Endothelial cell of umbilical vein (primary cell): ENCODE results near the gene RIMBP2. TPM values are rescaled to one million over a fixed set of nuclear protein-coding genes. Genes with fewer than 3 reads are reported as not detected.

ENCODE experiments used
- BruUV-seq: library from RNA; stranded (reverse); fragments of 400-500 nt; replicated peaks from 2 replicates; lab custom pipeline; 2021; lab: Mats Ljungman, UMichigan
- CTCF ChIA-PET: fragments of 300-600, 350-600 bp; sonication (Branson Sonifier 250); formaldehyde crosslinking; loops from one replicate; lab custom pipeline; 2021; ENCODE audit warnings: antibody characterized with exemption, inconsistent platforms; lab: Charles Lee
- POLR2A ChIA-PET: fragments of 300-600, 350-600 bp; sonication (Branson Sonifier 250); formaldehyde crosslinking; loops from one replicate; lab custom pipeline; 2021; ENCODE audit warnings: antibody characterized with exemption, inconsistent platforms; lab: Charles Lee
- DNase-seq: peaks from one replicate; pipeline ENCODE4 v3.0.0-alpha.2; 2011; ENCODE audit warnings: low read depth, low spot score
- FAIRE-seq: peaks from 2 replicates; lab custom pipeline; 2011; peaks lifted over from hg19 to GRCh38; lab: Jason Lieb, UNC
- H2AFZ ChIP-seq: 2 replicates; pipeline ENCODE4 v1.6.0; 2012; ENCODE audit warnings: low read depth, low read length, control low read depth, inconsistent platforms
- H3K27ac ChIP-seq: 2 replicates; pipeline ENCODE4 v1.5.1; 2011; ENCODE audit warnings: low read depth, mild to moderate bottlenecking, control low read depth, low read length, moderate library complexity; ENCODE audit not compliant: insufficient read depth
- H3K27me3 ChIP-seq, 2 experiments: 2 replicates each; pipeline versions ENCODE4 v1.6.0 to v1.6.1; 2011; ENCODE audit warnings: low read length in 2 of 2, mixed read lengths in 1 of 2; ENCODE audit not compliant: control insufficient read depth in 2 of 2, insufficient read depth in 2 of 2
- H3K36me3 ChIP-seq, 2 experiments: 2 replicates in 1 of 2; 3 replicates in 1 of 2; pipeline ENCODE4 v1.5.1; 2011; ENCODE audit warnings: low read length in 2 of 2, mild to moderate bottlenecking in 1 of 2, moderate library complexity in 1 of 2; ENCODE audit not compliant: control insufficient read depth in 2 of 2, insufficient read depth in 2 of 2; ENCODE audit errors: extremely low read depth in 1 of 2
- H3K4me1 ChIP-seq: 3 replicates; pipeline ENCODE4 v1.5.1; 2011; ENCODE audit warnings: mild to moderate bottlenecking, low read length; ENCODE audit not compliant: control insufficient read depth, insufficient read depth; ENCODE audit errors: extremely low read depth
- H3K4me2 ChIP-seq: 2 replicates; pipeline ENCODE4 v1.6.1; 2011; ENCODE audit warnings: low read length, control low read depth, mixed read lengths; ENCODE audit not compliant: insufficient read depth
- H3K4me3 ChIP-seq, 3 experiments: fragments of 200-600 bp in 1 of 3; sonication (generic), shearing (Covaris generic) in 1 of 3; replicated peaks in 1 of 3; 2 replicates each; pipeline ENCODE4 v1.5.1; 2011 to 2016; ENCODE audit warnings: control low read depth in 3 of 3, low read length in 3 of 3, mild to moderate bottlenecking in 2 of 3, inconsistent platforms in 1 of 3, low read depth in 1 of 3, moderate library complexity in 1 of 3; ENCODE audit not compliant: insufficient read depth in 1 of 3
- H3K79me2 ChIP-seq: 2 replicates; pipeline ENCODE4 v1.6.0; 2012; ENCODE audit warnings: low read length, inconsistent platforms; ENCODE audit not compliant: control insufficient read depth, insufficient read depth
- H3K9ac ChIP-seq: replicated peaks from 2 replicates; pipeline ENCODE3; 2011; ENCODE audit warnings: low read length, control low read depth; ENCODE audit not compliant: insufficient read depth; ENCODE audit errors: extremely low read depth
- H3K9me1 ChIP-seq: replicated peaks from 3 replicates; pipeline ENCODE4 v1.6.0; 2011; ENCODE audit warnings: mild to moderate bottlenecking, low read length; ENCODE audit not compliant: control insufficient read depth, insufficient read depth; ENCODE audit errors: extremely low read depth
- H3K9me3 ChIP-seq: replicated peaks from 2 replicates; pipeline ENCODE4 v1.5.1; 2012; ENCODE audit warnings: low read length, inconsistent platforms; ENCODE audit not compliant: control insufficient read depth, insufficient read depth
- H4K20me1 ChIP-seq: replicated peaks from 2 replicates; pipeline ENCODE3; 2011; ENCODE audit warnings: mild to moderate bottlenecking, low read length; ENCODE audit not compliant: control insufficient read depth, insufficient read depth; ENCODE audit errors: extremely low read depth
- CTCF ChIP-seq, 2 donors: IDR thresholded peaks; 1 replicate in 1 of 2; 2 replicates in 1 of 2; pipeline ENCODE4 v1.5.1; 2011; ENCODE audit warnings: low read length in 2 of 2, mild to moderate bottlenecking in 2 of 2, moderate library complexity in 2 of 2, control low read depth in 1 of 2, inconsistent platforms in 1 of 2, low read depth in 1 of 2; ENCODE audit not compliant: insufficient read depth in 1 of 2; ENCODE audit errors: extremely low read depth in 1 of 2
- EZH2 ChIP-seq: IDR thresholded peaks from 2 replicates; pipeline ENCODE4 v1.6.1; 2012; ENCODE audit warnings: borderline replicate concordance, low read depth, mild to moderate bottlenecking, moderate library complexity, low read length, inconsistent platforms; ENCODE audit not compliant: severe bottlenecking
- FOS ChIP-seq: IDR thresholded peaks from 2 replicates; pipeline ENCODE4 v1.6.1; 2011; ENCODE audit warnings: mild to moderate bottlenecking, low read length, moderate library complexity, borderline replicate concordance; ENCODE audit not compliant: insufficient read depth
- GATA2 ChIP-seq: IDR thresholded peaks from 2 replicates; pipeline ENCODE4 v1.7.0; 2011; ENCODE audit warnings: low read depth, mild to moderate bottlenecking, moderate library complexity, mixed read lengths, low read length; ENCODE audit not compliant: insufficient read length, insufficient read depth
- JUN ChIP-seq: IDR thresholded peaks from 2 replicates; pipeline ENCODE4 v1.6.1; 2011; ENCODE audit warnings: borderline replicate concordance, low read depth; ENCODE audit not compliant: insufficient read length, insufficient read depth
- MYC ChIP-seq: IDR thresholded peaks from one replicate; pipeline ENCODE4 v1.6.1; 2011; ENCODE audit warnings: mild to moderate bottlenecking, low read depth, low read length
- POLR2A ChIP-seq: IDR thresholded peaks from 2 replicates; pipeline ENCODE4 v1.6.1; 2012; ENCODE audit warnings: low read depth, mild to moderate bottlenecking, control low read depth, low read length
- POLR2AphosphoS5 ChIP-seq: IDR thresholded peaks from 2 replicates; pipeline ENCODE4 v1.6.1; 2012; ENCODE audit warnings: low read depth, mild to moderate bottlenecking, control low read depth, low read length, moderate library complexity; ENCODE audit not compliant: insufficient read depth
- dilution Hi-C: fragments of 300-500 bp; cut with MboI; formaldehyde crosslinking; loops from one replicate; pipeline ENCODE4 v1.15.0; 2019; ENCODE audit warnings: low sequenced_read_pairs; ENCODE audit not compliant: extremely low pct_ligation_motif_present
- intact Hi-C: fragments of 100-400 bp; cut with micrococcal nuclease; formaldehyde crosslinking; loops from one replicate; pipeline ENCODE4 v1.10.0; 2022
- polyA plus RNA-seq, 4 experiments: library from polyadenylated mRNA; depleted of rRNA in 3 of 4; stranded (reverse) in 3 of 4; unstranded in 1 of 4; fragments of >200 nt; gene quantifications; 2 replicates each; pipeline versions ENCODE4 v1.2.1 to v1.2.3, GENCODE V29; 2011 to 2012; ENCODE audit warnings: missing spikeins in 1 of 4
- total RNA-seq: library from RNA; stranded (reverse); gene quantifications from 2 replicates; pipeline ENCODE4 v1.2.3, GENCODE V29; 2021
- TF ChIP-seq, protein P1 (sequence below): IDR thresholded peaks from 2 replicates; pipeline ENCODE4 v1.6.1; 2011; ENCODE audit not compliant: insufficient read depth, insufficient read length

Gene RIMBP2
- total and polyA plus RNA-seq, 2 donors (not counting 3 experiments of a cell fraction or from before 2014, with no cell fraction given): 0.04 TPM; not detected in 1

DNA sequence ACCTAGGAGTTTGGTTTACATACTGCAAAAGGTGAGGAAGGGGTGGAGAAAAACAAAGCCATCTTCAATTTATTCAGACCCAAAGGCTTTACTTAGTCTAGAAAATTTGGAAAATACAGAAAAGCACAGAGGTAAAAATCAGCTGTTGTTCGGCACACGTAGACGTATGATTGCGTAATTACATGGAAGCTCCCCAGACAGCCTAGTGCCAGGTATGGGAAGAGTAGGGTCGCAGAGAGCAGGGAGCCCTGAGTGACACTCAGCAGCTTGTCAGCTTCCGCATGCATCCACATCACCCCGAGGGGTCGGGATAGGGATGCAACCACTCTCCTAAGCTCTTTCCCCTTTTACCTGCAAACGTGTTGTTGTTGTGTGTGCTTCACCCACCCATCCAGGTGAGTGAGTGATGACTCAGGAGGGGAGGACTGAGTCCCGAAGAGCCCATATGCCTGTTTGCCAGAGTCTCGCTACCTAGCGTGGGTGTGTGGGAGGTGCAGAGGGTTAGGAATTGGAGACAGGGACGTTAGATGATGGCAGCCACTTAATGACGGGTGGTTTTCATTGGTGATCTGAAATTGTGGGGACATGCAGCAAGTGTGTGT, 358.3 kb downstream of the RIMBP2 start:
- ChIA-PET CTCF (no interaction called here), POLR2A (no interaction called here)
- H4K20me1 ChIP-seq: no peaks in the 10 kb centered on the region
- FAIRE-seq (no peak), DNase-seq (no peak)
- H3K9ac ChIP-seq: no peak overlapping the region
- H3K4me3 ChIP-seq: no peak overlapping the region
- no peaks in the 10 kb centered on the region for H3K36me3 ChIP-seq
- no peaks in the 10 kb centered on the region for H3K27me3 ChIP-seq
- H3K79me2 ChIP-seq: no peaks in the 10 kb centered on the region
- peaks cover 4% of the 10 kb centered on the region for H3K9me3 ChIP-seq
- no peak overlapping the region for H2AFZ ChIP-seq
- H3K4me2 ChIP-seq: no peak overlapping the region
- H3K27ac ChIP-seq: no peak overlapping the region
- TF ChIP-seq POLR2AphosphoS5 (no peak), FOS (no peak), MYC (no peak), JUN (no peak), GATA2 (no peak), POLR2A (no peak), CTCF (IDR thresholded peaks at IDR 0.05; ENCODE audit: extremely low read depth in 1 of 2, insufficient read depth in 1 of 2, low read depth in 1 of 2, low read length in 2 of 2) (no peak), EZH2 (no peak)
- TF ChIP-seq, protein P1, sequence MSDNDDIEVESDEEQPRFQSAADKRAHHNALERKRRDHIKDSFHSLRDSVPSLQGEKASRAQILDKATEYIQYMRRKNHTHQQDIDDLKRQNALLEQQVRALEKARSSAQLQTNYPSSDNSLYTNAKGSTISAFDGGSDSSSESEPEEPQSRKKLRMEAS: no peak
- H3K4me1 ChIP-seq: no peaks in the 10 kb centered on the region
- BruUV-seq: no TSS peak
- no peaks in the 10 kb centered on the region for H3K9me1 ChIP-seq
- dilution Hi-C loops: no loop called here
- intact Hi-C loops: no loop called here
